Lung (tissue), 12 donors: ENCODE measurements around the gene NEB. TPM values are rescaled to one million over a fixed set of nuclear protein-coding genes. Genes with fewer than 3 reads are reported as not detected.
"Not testable (repeated sequence)": the region's sequence is repeated elsewhere in the genome, so short reads cannot be mapped to it uniquely, and the experiment has no call there.

ENCODE experiments used
- ATAC-seq: fragments of 200-7000 bp; cut with Tn5 transposase; one replicate; pipeline ENCODE4 v1.9.1; 2020; ENCODE audit warnings: moderate number of reproducible peaks; ENCODE audit not compliant: insufficient read depth, low FRiP score
- DNase-seq, 3 donors: peaks; one replicate each; pipeline ENCODE4 v3.0.0-alpha.2; 2013 to 2017
- H3K27ac ChIP-seq, 2 donors: one replicate each; pipeline ENCODE4 v1.5.1; 2013; ENCODE audit warnings: mild to moderate bottlenecking in 2 of 2, moderate library complexity in 2 of 2, control low read depth in 1 of 2, inconsistent platforms in 1 of 2, low read depth in 1 of 2, low read length in 1 of 2
- H3K27me3 ChIP-seq, 3 donors: one replicate each; pipeline ENCODE4 v1.5.1; 2013; ENCODE audit warnings: low read length in 2 of 3; ENCODE audit not compliant: control insufficient read depth in 3 of 3, insufficient read depth in 3 of 3
- H3K36me3 ChIP-seq, 4 donors: one replicate each; pipeline ENCODE4 v1.5.1; 2013; ENCODE audit warnings: low read length in 4 of 4, mild to moderate bottlenecking in 1 of 4, moderate library complexity in 1 of 4; ENCODE audit not compliant: control insufficient read depth in 4 of 4, insufficient read depth in 4 of 4
- H3K4me1 ChIP-seq, 5 donors: one replicate each; pipeline ENCODE4 v1.5.1; 2013; ENCODE audit warnings: low read length in 5 of 5, mild to moderate bottlenecking in 2 of 5, moderate library complexity in 1 of 5; ENCODE audit not compliant: control insufficient read depth in 5 of 5, insufficient read depth in 5 of 5
- H3K4me3 ChIP-seq: one replicate; pipeline ENCODE4 v1.5.1; 2013; ENCODE audit warnings: mild to moderate bottlenecking, control low read depth, moderate library complexity
- H3K9ac ChIP-seq, 2 donors: one replicate each; pipeline ENCODE4 v1.5.1; 2013; ENCODE audit warnings: low read length in 2 of 2, control low read depth in 1 of 2; ENCODE audit not compliant: insufficient read depth in 1 of 2
- H3K9me3 ChIP-seq, 4 donors: one replicate each; pipeline ENCODE4 v1.5.1; 2013; ENCODE audit warnings: low read length in 3 of 4, mild to moderate bottlenecking in 1 of 4, moderate library complexity in 1 of 4; ENCODE audit not compliant: control insufficient read depth in 4 of 4, insufficient read depth in 3 of 4
- WGBS, 2 donors: extraction: QIAGEN DNeasy Blood & Tissue Kit; methylation state at CpG; one replicate each; pipeline ENCODE4 v1.1.7; 2013; 5-methylcytosine and 5-hydroxymethylcytosine counted together
- polyA plus RNA-seq, 2 donors: library from polyadenylated mRNA; stranded (reverse); fragments of 200-250 nt; gene quantifications; one replicate each; pipeline ENCODE4 v1.2.1, GENCODE V29; 2013
- total RNA-seq, 2 donors: library from RNA; depleted of rRNA in 1 of 2; stranded (reverse); fragments of >200 nt in 1 of 2; gene quantifications; one replicate each; pipeline ENCODE4 v1.2.1, GENCODE V29; 2014 to 2021
- TF ChIP-seq, protein P1 (sequence below): IDR thresholded peaks from 2 replicates; pipeline ENCODE4 v1.5.1; 2012; ENCODE audit warnings: mild to moderate bottlenecking; ENCODE audit errors: control extremely low read depth, extremely low read depth
- donor health status: control.
- donor health status: control.
- donor health status: Bipolar disorder and iron deficiency.
- donor health status: healthy.
- donor health status: DM: yes; HTN: yes; CAD: no.

Gene NEB
- total and polyA plus RNA-seq, 4 donors = 0.52 to 2.1 (median 1.0) TPM

DNA sequence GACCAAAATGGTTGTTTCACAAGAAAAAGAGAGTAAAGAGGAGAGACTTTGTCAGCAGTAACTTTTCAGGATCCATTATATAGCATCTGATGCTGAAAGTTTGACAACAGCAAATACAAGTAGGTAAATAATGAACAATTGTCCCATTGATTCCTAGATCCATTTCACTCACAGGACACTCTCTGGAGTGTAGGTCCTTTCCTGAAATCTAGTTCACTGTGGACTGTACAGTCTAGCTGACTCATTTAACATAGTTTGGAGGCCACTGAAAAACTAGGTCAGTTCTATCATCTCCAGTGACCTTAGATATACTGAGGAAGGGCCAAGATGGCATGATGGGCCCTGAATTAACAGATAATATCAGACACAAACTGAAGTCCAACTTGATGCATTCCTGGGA, 19.3 kb upstream of the NEB start:
- H3K4me1 ChIP-seq = peaks cover 0 to 12% (median 4%) of the 10 kb centered on the region in 5 donors
- no peak overlapping the region for H3K27ac ChIP-seq
- H3K9ac ChIP-seq = no peak overlapping the region
- no peak overlapping the region for H3K4me3 ChIP-seq
- no peaks in the 10 kb centered on the region for H3K36me3 ChIP-seq
- no peak for ATAC-seq
- TF ChIP-seq, protein P1, sequence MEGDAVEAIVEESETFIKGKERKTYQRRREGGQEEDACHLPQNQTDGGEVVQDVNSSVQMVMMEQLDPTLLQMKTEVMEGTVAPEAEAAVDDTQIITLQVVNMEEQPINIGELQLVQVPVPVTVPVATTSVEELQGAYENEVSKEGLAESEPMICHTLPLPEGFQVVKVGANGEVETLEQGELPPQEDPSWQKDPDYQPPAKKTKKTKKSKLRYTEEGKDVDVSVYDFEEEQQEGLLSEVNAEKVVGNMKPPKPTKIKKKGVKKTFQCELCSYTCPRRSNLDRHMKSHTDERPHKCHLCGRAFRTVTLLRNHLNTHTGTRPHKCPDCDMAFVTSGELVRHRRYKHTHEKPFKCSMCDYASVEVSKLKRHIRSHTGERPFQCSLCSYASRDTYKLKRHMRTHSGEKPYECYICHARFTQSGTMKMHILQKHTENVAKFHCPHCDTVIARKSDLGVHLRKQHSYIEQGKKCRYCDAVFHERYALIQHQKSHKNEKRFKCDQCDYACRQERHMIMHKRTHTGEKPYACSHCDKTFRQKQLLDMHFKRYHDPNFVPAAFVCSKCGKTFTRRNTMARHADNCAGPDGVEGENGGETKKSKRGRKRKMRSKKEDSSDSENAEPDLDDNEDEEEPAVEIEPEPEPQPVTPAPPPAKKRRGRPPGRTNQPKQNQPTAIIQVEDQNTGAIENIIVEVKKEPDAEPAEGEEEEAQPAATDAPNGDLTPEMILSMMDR = no peak
- no peaks in the 10 kb centered on the region for H3K27me3 ChIP-seq
- DNase-seq = no peak
- no peaks in the 10 kb centered on the region for H3K9me3 ChIP-seq

GRCh38 chr2:151745261-151745660, 11.0 kb upstream of the NEB start:
- H3K4me3 ChIP-seq, DNase-seq, H3K27ac ChIP-seq, H3K4me1 ChIP-seq, ATAC-seq, H3K27me3 ChIP-seq, H3K9me3 ChIP-seq, H3K36me3 ChIP-seq, H3K9ac ChIP-seq: not testable (repeated sequence)
- 97% methylated on average over 3 of the region's 3 CpGs for WGBS, 2 donors

GRCh38 chr2:151730262-151730975, 3.9 kb downstream of the NEB start:
- no peak for ATAC-seq
- no peak overlapping the region for H3K9ac ChIP-seq
- H3K36me3 ChIP-seq = no peaks in the 10 kb centered on the region
- peaks cover 0 to 45% (median 0%) of the 10 kb centered on the region in 5 donors for H3K4me1 ChIP-seq
- peak in 2 of 3 donors; percentile 12 to 22 for DNase-seq
- no peaks in the 10 kb centered on the region for H3K27me3 ChIP-seq
- 53% methylated on average over 5 of the region's 5 CpGs for WGBS, 2 donors
- H3K9me3 ChIP-seq = no peaks in the 10 kb centered on the region
- H3K27ac ChIP-seq = no peak overlapping the region
- TF ChIP-seq, protein P1 = no peak
- no peak overlapping the region for H3K4me3 ChIP-seq

- Histone ChIP-seq H3K9me3 (no peaks in the 10 kb centered on the region), H3K27me3 (no peaks in the 10 kb centered on the region), H3K27ac (no peak overlapping the region), H3K4me3 (no peak overlapping the region), H3K4me1 (peaks cover 0 to 45% (median 0%) of the 10 kb centered on the region in 5 donors), H3K9ac (no peak overlapping the region), H3K36me3 (no peaks in the 10 kb centered on the region)
- 42 to 69% methylated on average over 1 of the region's 1 CpG for WGBS, 2 donors
- DNase-seq (no peak), ATAC-seq (no peak)
- TF ChIP-seq, protein P1 = no peak
Observed at GRCh38 chr2:151729837-151730236, 4.4 kb downstream of the NEB start.
